Muscle layer of colon (tissue), 2 donors: ENCODE results near the gene FCHSD1.
"Not testable (repeated sequence)": the region's sequence is repeated elsewhere in the genome, so short reads cannot be mapped to it uniquely, and the experiment has no call there.

Experiments used
- H3K27ac ChIP-seq: one replicate; pipeline ENCODE4 v1.7.0; 2013; ENCODE audit warnings: low read depth, mild to moderate bottlenecking, low read length, moderate library complexity
- H3K27me3 ChIP-seq, 2 donors: one replicate each; pipeline ENCODE4 v1.7.0; 2013; ENCODE audit warnings: low read length in 2 of 2, mild to moderate bottlenecking in 2 of 2; ENCODE audit not compliant: insufficient read depth in 2 of 2, control insufficient read depth in 1 of 2
- H3K36me3 ChIP-seq: one replicate; pipeline ENCODE4 v1.7.0; 2013; ENCODE audit warnings: mild to moderate bottlenecking, low read length; ENCODE audit not compliant: insufficient read depth
- H3K4me1 ChIP-seq: one replicate; pipeline ENCODE4 v1.7.0; 2013; ENCODE audit warnings: mild to moderate bottlenecking, low read length; ENCODE audit not compliant: insufficient read depth
- H3K4me3 ChIP-seq, 2 donors: one replicate each; pipeline ENCODE4 v1.7.0; 2013; ENCODE audit warnings: low read length in 2 of 2, low read depth in 1 of 2, mild to moderate bottlenecking in 1 of 2, moderate library complexity in 1 of 2
- H3K9ac ChIP-seq: one replicate; pipeline ENCODE4 v1.7.0; 2013; ENCODE audit warnings: low read length
- H3K9me3 ChIP-seq: one replicate; pipeline ENCODE4 v1.7.0; 2013; ENCODE audit warnings: mild to moderate bottlenecking, low read length
- donor health status: abdominal sarcoma.
- donor health status: Adenocarcinoma of cecum.

The FCHSD1 gene

DNA sequence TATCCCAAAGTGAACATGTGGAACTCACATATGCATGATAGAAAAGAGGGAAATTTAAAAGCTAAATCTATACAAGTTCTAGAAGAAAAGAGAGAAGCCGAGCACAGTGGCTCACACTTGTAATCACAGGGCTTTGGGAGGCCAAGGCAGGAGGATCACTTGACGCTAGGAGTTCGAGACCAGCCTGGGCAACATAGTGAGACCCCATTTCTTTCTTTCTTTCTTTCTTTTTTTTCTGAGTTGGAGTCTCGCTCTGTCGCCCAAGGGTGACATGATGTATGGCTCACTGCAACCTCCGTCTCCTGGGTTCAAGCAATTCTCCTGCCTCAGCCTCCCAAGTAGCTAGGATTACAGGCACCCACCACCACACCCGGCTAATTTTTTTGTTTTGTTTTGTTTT, 41.3 kb downstream of the FCHSD1 start:
- not testable (repeated sequence) for H3K36me3 ChIP-seq, H3K27me3 ChIP-seq, H3K4me1 ChIP-seq, H3K9ac ChIP-seq, H3K4me3 ChIP-seq, H3K27ac ChIP-seq, H3K9me3 ChIP-seq

DNA sequence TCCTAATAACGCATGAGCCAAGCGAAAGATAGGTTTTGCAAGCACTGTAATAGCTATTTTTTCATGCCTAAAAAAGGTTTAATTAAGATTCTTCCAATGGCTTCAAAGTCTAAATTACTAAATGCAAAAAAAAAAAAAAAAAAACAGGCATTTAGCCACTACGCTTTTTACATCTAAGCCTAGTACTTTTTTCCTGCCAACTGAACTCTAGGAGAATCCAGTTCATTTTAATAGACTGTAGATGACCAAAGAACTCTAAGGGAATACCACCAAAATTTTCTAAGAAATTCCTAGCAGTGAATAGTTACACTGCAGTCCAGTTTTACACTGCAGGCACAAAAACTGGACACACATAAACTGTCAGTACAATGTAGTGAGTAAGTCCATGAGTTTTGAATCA, 42.2 kb downstream of the FCHSD1 start:
- H3K9ac ChIP-seq: no peak overlapping the region
- H3K9me3 ChIP-seq: no peaks in the 10 kb centered on the region
- no peak overlapping the region for H3K4me3 ChIP-seq
- H3K27ac ChIP-seq: no peak overlapping the region
- peaks cover under 1% of the 10 kb centered on the region for H3K4me1 ChIP-seq
- no peaks in the 10 kb centered on the region for H3K27me3 ChIP-seq
- H3K36me3 ChIP-seq: no peaks in the 10 kb centered on the region

DNA sequence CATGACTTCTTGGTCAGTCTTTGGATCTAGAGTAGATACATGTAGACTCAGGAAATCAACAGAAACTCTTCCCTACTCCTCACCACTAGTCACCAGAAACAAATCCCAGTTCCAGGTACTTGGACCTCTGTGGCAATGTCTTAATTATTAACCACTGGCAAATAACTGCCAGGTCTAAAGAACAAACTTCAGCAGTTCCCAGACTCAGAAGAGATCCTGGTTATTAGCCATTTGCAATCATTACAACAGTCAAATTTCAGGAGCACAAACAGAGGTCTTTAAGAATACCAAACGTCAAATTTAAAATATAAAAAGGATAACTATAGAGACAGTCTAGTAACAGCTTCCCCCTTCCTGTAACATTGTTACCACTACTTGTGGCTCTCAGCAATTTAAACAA, 42.7 kb downstream of the FCHSD1 start:
- no peak overlapping the region for H3K9ac ChIP-seq
- H3K9me3 ChIP-seq: no peaks in the 10 kb centered on the region
- no peak overlapping the region for H3K4me3 ChIP-seq
- no peak overlapping the region for H3K27ac ChIP-seq
- H3K36me3 ChIP-seq: no peaks in the 10 kb centered on the region
- H3K4me1 ChIP-seq: peaks cover 5% of the 10 kb centered on the region
- H3K27me3 ChIP-seq: no peaks in the 10 kb centered on the region

DNA sequence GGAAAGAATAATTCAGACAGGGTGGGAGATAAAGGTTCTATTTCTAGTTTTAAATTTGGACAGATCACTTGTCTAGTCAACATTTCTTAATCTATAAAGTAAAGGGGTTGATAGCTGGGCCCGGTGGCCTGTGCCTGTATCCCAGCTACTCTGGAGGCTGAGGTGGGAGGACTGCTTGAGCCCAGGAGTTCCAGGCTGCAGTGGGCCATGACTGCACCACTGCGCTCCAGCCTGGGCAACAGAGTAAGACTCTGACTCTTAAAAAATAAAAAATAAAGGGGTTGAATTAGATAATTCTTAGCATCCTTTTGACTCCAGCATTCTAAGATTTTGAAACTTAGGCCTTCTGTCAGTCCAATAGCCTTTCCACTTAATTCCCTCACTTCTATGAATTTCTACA, 43.2 kb downstream of the FCHSD1 start:
- Histone ChIP-seq H3K27me3 (no peaks in the 10 kb centered on the region), H3K36me3 (no peaks in the 10 kb centered on the region), H3K9me3 (no peaks in the 10 kb centered on the region), H3K4me1 (peaks cover 6% of the 10 kb centered on the region), H3K27ac (no peak overlapping the region), H3K9ac (no peak overlapping the region), H3K4me3 (no peak overlapping the region)

DNA sequence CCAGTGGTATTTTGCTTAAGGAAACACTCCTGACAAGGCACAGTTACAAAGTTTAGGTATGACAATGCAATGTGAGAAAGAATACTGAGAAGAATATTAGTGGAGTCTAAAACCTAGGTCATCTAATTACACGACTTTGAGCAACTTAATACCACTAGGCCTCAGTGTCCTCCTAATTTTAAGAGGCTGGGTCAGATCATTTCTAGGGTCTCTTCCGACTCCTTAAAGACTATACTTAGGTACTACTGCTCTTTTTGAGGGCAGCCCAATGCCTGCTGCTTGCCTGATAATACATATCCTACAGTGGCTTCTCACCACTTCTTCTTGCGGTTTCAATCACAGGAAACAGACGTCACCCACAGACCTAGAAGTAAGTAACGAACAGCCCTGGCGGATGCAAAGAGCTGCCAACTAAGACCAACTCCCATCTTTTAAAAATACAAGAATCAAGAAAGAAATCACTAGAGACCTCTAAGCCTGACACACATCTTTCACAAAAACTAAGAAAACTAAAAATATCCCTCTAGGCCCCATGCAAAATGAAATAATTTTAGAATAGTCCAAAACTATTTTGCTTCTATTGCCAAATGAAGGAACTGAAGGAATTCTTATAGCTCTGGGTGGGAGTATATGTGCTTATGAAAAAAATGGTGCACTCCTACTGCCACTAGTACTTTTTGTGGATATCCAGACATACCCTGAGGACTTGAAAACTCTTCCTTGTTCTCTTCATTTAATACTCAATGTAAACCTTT, 45.5 kb downstream of the FCHSD1 start:
- Histone ChIP-seq H3K27ac (no peak overlapping the region), H3K9ac (no peak overlapping the region), H3K9me3 (no peaks in the 10 kb centered on the region), H3K4me3 (no peak overlapping the region), H3K4me1 (peaks cover 6% of the 10 kb centered on the region), H3K36me3 (no peaks in the 10 kb centered on the region), H3K27me3 (no peaks in the 10 kb centered on the region)

DNA sequence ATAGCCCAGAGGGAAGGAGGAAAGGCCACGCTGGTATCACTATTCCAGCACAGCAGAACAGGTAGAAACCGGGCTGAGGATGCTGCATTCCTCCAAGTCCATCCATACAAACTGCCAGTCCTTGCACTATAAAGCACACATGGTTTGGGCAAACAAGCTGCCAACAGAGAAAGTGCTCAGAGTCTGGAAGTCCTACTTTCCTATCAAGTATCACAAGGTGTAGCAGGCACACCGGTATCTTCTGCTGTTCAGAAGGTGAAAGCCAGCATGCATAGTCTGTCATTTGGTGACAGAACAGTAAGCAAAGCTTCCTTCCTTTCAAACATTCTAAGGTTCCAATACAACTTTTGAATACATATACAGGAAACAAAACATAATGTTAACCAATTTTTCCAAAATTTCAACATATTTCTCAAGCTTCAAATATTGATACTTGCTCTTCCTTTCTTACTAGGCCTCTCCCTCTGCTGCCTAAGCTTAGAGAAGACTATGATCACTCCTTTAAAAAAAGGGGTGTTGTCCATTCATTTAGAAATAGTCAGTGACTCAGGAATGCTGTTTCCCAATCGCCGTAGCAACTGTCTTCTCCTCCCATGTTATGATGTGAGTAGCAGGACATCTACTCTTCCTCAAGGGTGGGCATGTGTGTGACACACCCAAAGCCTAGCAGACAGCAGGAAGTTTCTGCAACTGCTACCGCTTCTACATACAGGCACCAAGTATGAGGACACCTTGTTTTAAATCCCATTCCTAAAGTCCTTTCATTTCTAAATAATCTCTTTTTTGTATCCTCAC, 47.1 kb downstream of the FCHSD1 start:
- H3K36me3 ChIP-seq: no peaks in the 10 kb centered on the region
- no peak overlapping the region for H3K27ac ChIP-seq
- no peaks in the 10 kb centered on the region for H3K9me3 ChIP-seq
- H3K9ac ChIP-seq: no peak overlapping the region
- H3K4me3 ChIP-seq: no peak overlapping the region
- H3K4me1 ChIP-seq: peaks cover 6% of the 10 kb centered on the region
- no peaks in the 10 kb centered on the region for H3K27me3 ChIP-seq

DNA sequence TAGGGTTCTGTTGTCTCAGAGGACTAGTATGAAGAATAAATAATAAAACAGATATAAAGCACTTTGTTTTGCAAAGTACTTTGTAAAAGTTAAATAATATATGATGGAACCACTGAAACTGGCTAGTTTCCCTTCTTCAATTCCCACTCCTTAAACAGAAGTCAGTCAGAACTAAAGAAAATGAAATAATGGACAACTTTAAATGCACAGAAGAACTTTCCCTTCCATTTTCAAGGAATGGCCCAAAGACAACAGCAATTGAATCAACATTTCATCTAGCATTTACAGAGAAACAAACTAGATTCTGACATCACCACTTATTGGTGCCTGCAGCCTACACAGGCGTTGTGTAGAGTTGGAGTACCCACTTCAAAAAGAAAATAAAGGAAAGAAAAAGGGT, 48.6 kb downstream of the FCHSD1 start:
- Histone ChIP-seq H3K27me3 (no peaks in the 10 kb centered on the region), H3K9ac (no peak overlapping the region), H3K27ac (no peak overlapping the region), H3K36me3 (no peaks in the 10 kb centered on the region), H3K9me3 (no peaks in the 10 kb centered on the region), H3K4me3 (no peak overlapping the region), H3K4me1 (peaks cover 6% of the 10 kb centered on the region)

DNA sequence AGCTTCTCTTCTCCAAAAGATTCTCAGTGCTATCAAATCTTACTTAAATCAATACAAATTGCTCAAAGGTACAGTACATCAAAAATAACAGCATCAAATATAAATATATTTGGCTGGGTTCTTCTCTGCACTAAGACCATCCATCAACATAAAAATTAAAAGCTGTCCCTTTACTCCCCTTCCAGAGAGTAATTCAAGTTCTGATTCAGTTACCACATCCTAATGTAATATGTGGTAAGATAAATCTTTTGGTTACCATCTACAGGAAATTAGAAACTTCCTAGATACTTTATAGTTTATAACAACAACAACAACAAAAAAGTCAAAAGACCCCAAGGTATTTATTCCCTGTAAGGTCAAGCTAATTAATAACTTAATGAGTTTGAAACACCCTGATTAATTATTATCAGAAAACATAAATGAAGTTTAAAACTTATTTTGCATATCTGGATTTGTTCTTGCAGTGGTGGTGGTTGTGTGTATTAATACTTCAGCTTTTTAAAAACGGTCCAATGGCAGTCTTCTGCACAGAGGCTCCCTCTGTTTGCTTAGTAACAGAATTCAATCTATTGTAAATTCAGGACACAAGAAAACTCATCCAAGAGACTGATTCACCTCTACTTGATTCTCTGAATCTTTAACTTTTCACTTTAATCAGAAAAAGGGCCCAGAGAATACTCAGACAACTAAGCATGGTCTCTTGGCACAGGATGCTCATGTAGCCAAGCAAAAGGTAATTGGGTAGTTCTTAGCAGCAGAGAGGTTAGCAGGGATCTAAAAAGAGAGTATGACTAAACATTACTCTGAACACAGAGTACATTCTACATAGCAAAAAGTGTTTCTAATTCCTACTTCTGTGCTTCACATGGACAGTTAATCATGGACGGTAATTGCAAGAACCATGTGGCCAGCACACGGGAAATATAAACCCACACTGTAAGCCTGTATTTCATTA, 52.5 kb downstream of the FCHSD1 start:
- Histone ChIP-seq H3K9me3 (no peaks in the 10 kb centered on the region), H3K9ac (no peak overlapping the region), H3K4me1 (peaks cover 2% of the 10 kb centered on the region), H3K36me3 (no peaks in the 10 kb centered on the region), H3K27ac (no peak overlapping the region), H3K4me3 (no peak overlapping the region), H3K27me3 (no peaks in the 10 kb centered on the region)

DNA sequence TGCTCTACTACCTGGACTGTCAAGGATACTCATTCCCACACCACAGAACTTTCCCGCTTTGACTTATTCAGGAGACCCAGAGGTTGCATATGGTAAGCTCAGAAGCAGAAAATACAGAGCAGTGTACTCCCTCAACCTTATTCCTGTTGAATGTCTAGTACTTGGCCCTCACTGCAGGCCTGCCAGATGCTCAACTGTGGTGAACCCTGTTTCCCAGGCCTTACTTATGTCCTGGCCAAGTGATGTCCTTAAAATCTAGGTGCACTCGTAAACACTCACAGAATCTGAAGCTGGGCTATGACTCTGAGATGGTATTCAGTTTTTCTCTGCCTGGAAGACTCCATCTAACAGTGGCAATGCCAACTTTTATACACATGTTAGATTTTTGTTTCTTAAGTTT, 53.4 kb downstream of the FCHSD1 start:
- H3K9ac ChIP-seq: no peak overlapping the region
- no peaks in the 10 kb centered on the region for H3K27me3 ChIP-seq
- H3K36me3 ChIP-seq: no peaks in the 10 kb centered on the region
- H3K4me1 ChIP-seq: no peaks in the 10 kb centered on the region
- no peak overlapping the region for H3K27ac ChIP-seq
- H3K4me3 ChIP-seq: no peak overlapping the region
- H3K9me3 ChIP-seq: no peaks in the 10 kb centered on the region

DNA sequence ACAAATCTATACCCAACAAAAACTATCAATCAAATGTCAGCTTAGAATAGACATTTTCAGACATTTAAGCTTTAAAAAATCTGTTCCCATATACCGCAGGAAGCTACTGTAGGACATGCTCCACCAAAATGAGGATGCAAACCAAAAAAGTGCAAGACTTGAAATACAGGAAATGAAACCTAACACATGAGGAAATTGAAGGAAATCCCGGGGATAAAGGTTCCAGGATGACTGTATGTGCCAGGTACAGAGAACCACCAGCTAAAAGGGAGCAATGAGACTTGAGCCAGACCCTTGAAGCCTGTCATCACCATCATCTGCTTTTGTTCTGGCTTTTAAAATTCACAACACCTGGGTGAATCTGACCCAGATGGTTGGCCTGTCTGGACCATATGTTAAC, 53.8 kb downstream of the FCHSD1 start:
- no peak overlapping the region for H3K27ac ChIP-seq
- no peak overlapping the region for H3K9ac ChIP-seq
- no peaks in the 10 kb centered on the region for H3K4me1 ChIP-seq

DNA sequence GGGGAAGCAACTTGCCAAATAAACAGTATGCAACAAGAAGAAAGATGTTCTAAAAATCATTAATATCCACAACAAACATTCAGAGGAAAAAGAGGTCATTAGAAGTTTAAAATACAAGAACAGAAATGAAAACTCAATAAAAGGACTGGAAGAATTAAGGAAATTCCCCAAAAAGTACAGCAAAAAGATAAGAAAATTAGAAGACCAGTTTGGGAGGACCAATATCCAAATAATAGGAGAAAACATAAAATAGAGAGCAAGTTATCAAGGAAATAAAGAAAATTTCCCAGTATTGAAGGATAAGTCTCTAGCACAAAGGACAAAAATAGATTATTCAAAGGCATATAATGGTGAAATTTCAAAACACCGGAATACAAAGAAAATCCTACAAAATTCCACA, 54.4 kb downstream of the FCHSD1 start:
- Histone ChIP-seq H3K36me3 (no peaks in the 10 kb centered on the region), H3K27ac (no peak overlapping the region), H3K27me3 (no peaks in the 10 kb centered on the region), H3K4me1 (no peaks in the 10 kb centered on the region), H3K9me3 (no peaks in the 10 kb centered on the region), H3K4me3 (no peak overlapping the region), H3K9ac (no peak overlapping the region)

More for the DNA sequence above, 53.8 kb downstream of the FCHSD1 start:
- H3K9me3 ChIP-seq: no peaks in the 10 kb centered on the region
- H3K27me3 ChIP-seq: no peaks in the 10 kb centered on the region
- no peak overlapping the region for H3K4me3 ChIP-seq
- no peaks in the 10 kb centered on the region for H3K36me3 ChIP-seq
